Cerebellar cortex (tissue), 1 donor: ENCODE data around the gene PPIA.
A peak's percentile ranks its signal among the peaks of the same experiment; 100 is the strongest.
"Not testable (repeated sequence)": the region's sequence is repeated elsewhere in the genome, so short reads cannot be mapped to it uniquely, and the experiment has no call there.

Source experiments
- DNase-seq: peaks from one replicate; pipeline ENCODE4 v3.0.0-alpha.2; 2015; ENCODE audit warnings: low spot score

Gene PPIA

GRCh38 chr7:44764081-44764480 is 32.4 kb upstream of the PPIA start:
- no peak for DNase-seq

- peak; percentile 62 for DNase-seq
Measured at GRCh38 chr7:44764665-44765578, 31.6 kb upstream of the PPIA start.

GRCh38 chr7:44765579-44766415 is 30.7 kb upstream of the PPIA start:
- DNase-seq: no peak

GRCh38 chr7:44766416-44766801 is 30.1 kb upstream of the PPIA start:
- no peak for DNase-seq

GRCh38 chr7:44767134-44767911 is 29.2 kb upstream of the PPIA start:
- DNase-seq: no peak

- DNase-seq: no peak
Measured at GRCh38 chr7:44767912-44768627, 28.4 kb upstream of the PPIA start.

GRCh38 chr7:44768628-44769371 is 27.7 kb upstream of the PPIA start:
- DNase-seq: peak; percentile 50

GRCh38 chr7:44769376-44769775 is 27.1 kb upstream of the PPIA start:
- DNase-seq: no peak

GRCh38 chr7:44769776-44770294 is 26.6 kb upstream of the PPIA start:
- DNase-seq: peak; percentile 29

- no peak for DNase-seq
Measured at GRCh38 chr7:44771358-44771757, 25.1 kb upstream of the PPIA start.

- no peak for DNase-seq
Measured at GRCh38 chr7:44772440-44772839, 24.0 kb upstream of the PPIA start.

GRCh38 chr7:44772867-44773266 is 23.6 kb upstream of the PPIA start:
- DNase-seq: peak; percentile 33

GRCh38 chr7:44774486-44774885 is 22.0 kb upstream of the PPIA start:
- not testable (repeated sequence) for DNase-seq

- DNase-seq: no peak
Measured at GRCh38 chr7:44775383-44776107, 20.9 kb upstream of the PPIA start.

GRCh38 chr7:44776211-44776610 is 20.3 kb upstream of the PPIA start:
- no peak for DNase-seq

- no peak for DNase-seq
Measured at GRCh38 chr7:44782460-44782859, 14.0 kb upstream of the PPIA start.

- DNase-seq: no peak
Measured at GRCh38 chr7:44783407-44783806, 13.1 kb upstream of the PPIA start.

- DNase-seq: no peak
Measured at GRCh38 chr7:44784364-44784763, 12.1 kb upstream of the PPIA start.

GRCh38 chr7:44785218-44785617 is 11.3 kb upstream of the PPIA start:
- not testable (repeated sequence) for DNase-seq

- no peak for DNase-seq
Measured at GRCh38 chr7:44787041-44787440, 9.4 kb upstream of the PPIA start.
